GM18907 (cell line): ENCODE results near the gene PARM1.

Experiments used
- ATAC-seq: cut with Tn5 transposase; IDR thresholded peaks from one replicate; pipeline ENCODE4 v1.9.1; 2021; ENCODE audit warnings: mild to moderate bottlenecking, moderate library complexity; ENCODE audit not compliant: unreplicated experiment

PARM1 gene

DNA sequence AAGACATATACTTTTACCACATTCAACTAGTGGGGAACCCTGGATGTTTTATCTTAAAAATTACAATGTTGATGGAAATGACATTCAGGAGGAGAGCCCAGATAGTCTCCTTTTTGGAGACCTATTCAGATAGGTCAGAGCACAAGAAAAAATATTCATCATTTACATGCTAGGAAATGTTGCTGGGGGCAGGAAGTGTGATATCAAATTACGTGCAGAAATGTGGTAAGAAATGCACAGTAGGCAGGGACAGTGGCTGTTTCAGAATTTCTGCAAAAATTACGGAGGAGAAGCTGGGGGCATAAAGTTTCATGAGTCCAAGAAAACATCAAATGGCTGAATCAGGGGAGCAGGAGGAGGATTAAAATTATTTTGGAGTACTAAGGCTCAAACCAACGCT, 8.2 kb downstream of the PARM1 start:
- ATAC-seq: no peak

DNA sequence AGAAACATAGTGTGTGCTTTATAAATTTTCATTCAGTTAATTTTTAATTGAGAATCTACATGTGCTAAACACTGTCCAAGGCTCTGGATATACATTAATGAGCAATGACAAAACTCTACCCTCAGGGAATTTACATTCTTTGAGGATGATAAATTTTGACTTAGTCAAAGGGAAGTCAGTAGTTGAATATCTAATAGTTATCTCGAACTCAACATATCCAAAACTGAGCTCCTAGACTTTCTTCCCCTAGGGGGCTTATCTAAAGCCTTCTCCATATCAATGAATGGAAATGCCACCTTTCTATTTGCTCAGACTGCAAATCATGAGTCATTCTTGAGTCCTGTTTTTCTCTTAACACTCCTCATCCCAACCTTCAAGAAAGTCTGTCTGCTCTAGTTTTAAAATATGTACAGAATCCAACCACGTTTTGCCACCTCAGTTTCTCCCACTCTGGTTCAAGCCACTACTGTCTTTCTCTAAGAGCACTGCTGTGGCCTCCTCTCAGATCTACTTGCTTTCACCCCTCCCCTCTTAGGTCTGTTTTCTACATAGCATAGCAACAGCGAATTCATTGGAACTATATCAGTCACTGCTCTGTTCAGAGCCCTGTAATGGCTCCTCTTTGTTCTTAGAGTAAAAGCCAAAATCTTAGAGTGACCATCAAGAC, 9.5 kb downstream of the PARM1 start:
- ATAC-seq: no peak

GRCh38 chr4:74942918-74943253, 10.0 kb downstream of the PARM1 start:
- ATAC-seq: no peak

- ATAC-seq: no peak
Measured at GRCh38 chr4:74944354-74944793, 11.5 kb downstream of the PARM1 start.

- no peak for ATAC-seq
Measured at GRCh38 chr4:74946196-74946595, 13.3 kb downstream of the PARM1 start.

GRCh38 chr4:74947798-74948197, 14.9 kb downstream of the PARM1 start:
- no peak for ATAC-seq

- ATAC-seq: no peak
Measured at GRCh38 chr4:74948236-74948635, 15.3 kb downstream of the PARM1 start.

DNA sequence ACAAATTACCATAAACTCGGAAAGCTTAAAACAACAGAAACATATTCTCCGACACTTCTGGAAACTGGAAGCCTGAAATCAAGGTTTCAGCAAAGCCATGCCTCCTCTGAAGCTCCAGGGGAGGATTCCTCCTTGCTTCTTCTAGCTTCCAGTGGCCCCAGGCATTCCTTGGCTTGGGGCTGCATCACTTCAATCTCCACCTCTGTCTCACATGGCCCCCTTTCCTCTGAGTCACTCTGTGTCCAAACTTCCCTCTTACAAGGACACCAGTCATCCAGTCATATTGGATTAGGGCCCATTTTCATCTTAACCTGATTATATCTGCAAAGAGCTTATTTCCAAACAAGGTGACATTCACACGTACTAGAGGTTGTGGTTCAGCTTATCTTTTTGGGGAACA, 17.3 kb downstream of the PARM1 start:
- ATAC-seq: no peak

- no peak for ATAC-seq
Measured at GRCh38 chr4:74950882-74951281, 18.0 kb downstream of the PARM1 start.

- ATAC-seq: no peak
Measured at GRCh38 chr4:74953647-74954046, 20.7 kb downstream of the PARM1 start.

DNA sequence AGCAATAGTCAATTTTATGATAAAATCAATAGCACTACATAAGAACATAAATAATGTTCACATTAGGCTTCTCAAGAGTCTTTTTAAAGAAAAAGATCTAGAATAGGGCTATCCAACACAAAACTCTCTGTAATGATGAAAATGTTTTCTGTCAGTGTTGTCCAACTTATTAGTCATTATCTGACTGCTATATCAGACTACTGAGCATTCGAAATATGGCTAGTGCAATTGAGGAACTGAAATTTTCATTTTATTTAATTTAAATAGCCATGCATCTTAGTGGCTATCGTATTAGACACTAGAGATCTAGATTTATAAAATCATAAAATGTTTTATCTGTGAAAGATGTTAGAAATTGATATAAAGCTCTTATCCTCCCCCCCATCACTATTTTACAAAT, 26.0 kb downstream of the PARM1 start:
- no peak for ATAC-seq

DNA sequence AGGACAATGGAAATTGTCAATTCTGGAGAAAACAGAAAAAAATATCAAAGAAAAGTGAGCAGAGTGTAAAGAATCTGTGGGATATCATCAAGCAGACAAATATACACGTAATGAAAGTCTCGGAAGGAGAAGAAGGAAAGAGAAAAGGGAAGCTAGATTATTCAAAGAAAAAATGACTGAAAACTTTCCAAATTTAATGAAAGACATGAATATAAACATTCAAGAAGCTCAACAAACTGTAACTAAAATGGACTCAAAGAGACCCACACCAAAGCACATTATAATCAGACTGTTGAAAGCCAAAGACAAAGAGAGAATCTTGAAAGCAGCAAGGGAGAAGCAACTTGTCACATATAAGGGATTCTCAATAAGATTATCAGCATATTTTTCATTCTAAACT, 28.3 kb downstream of the PARM1 start:
- no peak for ATAC-seq

DNA sequence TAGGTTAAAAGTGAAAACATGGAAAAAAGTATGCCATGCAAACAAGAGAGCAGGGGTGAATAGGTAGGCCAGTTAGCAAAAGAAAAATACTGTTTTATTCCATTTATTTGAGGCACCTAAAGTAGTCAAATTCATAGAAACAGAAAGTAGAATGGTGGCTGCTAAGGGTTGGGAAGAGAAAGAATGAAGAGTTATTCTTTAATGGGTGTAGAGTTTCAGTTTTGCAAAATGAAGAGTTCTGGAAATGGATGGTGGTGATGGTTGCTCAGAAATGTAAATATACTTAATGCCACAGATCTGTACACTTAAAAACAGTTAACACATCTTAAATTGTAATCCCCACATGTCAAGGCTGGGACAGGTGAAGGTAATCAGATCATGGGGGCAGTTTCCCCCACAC, 29.7 kb downstream of the PARM1 start:
- peak; percentile 67 for ATAC-seq

DNA sequence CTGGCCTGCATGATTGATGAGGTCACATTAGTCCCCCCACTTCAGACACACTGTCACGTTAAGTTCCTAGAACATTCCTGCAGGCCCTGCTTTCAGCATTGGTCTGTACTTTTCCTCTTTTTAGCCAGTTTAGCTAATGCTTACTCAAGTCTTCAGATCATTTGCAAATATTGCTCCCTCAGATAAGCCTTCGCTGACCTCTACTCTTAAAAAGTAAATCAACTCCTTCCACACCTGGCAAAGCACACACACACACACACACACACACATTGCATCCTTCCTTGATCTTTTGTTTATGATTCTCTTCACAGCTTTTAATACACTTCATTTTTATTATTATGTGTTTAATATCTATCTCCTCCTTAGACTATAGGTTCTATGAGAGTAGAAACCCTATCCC, 31.4 kb downstream of the PARM1 start:
- no peak for ATAC-seq

- ATAC-seq: no peak
Measured at GRCh38 chr4:74967324-74967723, 34.4 kb downstream of the PARM1 start.

- peak; percentile 80 for ATAC-seq
Measured at GRCh38 chr4:74968456-74969164, 35.7 kb downstream of the PARM1 start.

DNA sequence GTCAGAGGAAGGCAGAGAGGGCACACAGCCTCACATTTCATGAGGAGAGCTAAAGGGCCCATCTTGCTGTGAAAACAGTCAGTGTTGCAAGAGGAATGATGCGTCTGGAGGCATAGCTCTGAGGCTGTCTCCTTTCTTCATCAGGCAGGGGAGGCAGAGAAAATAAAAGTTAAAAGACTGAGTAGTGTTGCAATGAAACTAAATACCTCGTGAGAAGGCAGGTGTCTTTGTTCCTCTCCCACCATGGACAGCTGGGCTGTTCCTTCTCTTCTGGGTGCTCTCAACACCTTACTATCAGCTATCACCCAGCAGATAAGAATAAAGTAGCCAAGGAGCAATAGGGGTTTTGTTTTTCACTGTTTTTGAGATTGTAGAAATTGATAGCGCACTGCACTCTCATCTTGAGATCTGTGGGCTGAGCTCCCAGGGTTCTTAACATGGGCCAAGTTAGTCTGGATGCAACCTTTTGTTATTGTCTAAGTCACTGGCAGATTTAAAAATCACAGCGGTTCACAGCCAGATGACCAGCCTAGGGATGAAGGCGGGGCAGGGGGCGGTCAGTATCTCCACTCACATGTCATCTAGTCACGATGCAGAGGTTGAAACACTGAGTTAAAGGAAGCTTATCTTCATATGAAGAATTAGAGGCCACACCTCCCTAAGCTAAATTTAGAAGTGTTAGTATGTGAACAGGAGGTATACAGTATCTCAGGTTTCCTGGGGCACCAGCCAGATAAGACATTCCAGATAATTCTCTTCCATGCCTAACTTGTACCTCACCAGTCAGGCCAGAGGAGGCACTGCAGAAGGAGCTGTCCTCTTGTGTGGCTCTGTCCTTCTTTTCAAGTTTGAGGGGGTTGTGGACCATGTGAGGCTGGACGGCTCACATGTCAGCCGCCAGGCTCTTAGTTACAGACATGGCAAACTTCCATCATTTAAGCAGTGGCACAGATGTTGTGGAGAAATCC, 36.9 kb downstream of the PARM1 start:
- no peak for ATAC-seq

- ATAC-seq: no peak
Measured at GRCh38 chr4:74970577-74970976, 37.7 kb downstream of the PARM1 start.

DNA sequence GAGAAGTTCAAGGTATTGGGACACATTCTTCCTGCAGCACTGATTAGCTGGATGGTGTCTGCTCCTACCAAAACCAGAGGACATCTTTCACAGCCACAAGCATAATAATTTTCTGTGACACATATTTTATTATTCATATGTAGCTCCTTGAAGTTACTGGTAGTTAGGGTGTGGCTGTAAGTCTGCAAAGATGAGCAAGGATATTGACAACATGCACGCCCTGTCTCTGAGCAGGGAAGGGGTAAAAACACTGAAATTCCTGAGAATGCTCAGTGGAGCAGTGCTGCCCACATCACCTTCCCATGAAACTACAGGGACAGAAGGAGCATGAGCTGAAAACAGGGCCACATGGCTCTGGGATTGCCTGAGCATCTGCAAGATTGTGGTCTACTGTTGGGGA, 38.9 kb downstream of the PARM1 start:
- no peak for ATAC-seq

- no peak for ATAC-seq
Measured at GRCh38 chr4:74975082-74975481, 42.2 kb downstream of the PARM1 start.
